IMR-90 (cell line): Measurements from ENCODE around the gene HCFC1. TPM values are rescaled to one million over a fixed set of nuclear protein-coding genes. Genes with fewer than 3 reads are reported as not detected.

Source experiments
- ATAC-seq: fragments of 200-7000 bp; cut with Tn5 transposase; 2 replicates; pipeline ENCODE4 v1.9.1; 2020; ENCODE audit warnings: low read depth, mild to moderate bottlenecking, moderate library complexity
- BruUV-seq: library from RNA; stranded (reverse); fragments of 400-500 nt; replicated peaks from 2 replicates; lab custom pipeline; 2021; lab: Mats Ljungman, UMichigan
- CTCF ChIA-PET: fragments of 300-600 bp; formaldehyde crosslinking; extraction: SDS; loops from one replicate; lab custom pipeline; 2021; ENCODE audit warnings: antibody characterized with exemption; lab: Yijun Ruan, JAX
- POLR2A ChIA-PET: fragments of 300-600 bp; sonication (Branson Sonifier 250); formaldehyde crosslinking; loops from one replicate; lab custom pipeline; 2022; ENCODE audit warnings: antibody characterized with exemption; ENCODE audit not compliant: unreplicated experiment; lab: Charles Lee
- DNase-seq: peaks from one replicate; pipeline ENCODE4 v3.0.0; 2013
- H2AFZ ChIP-seq: replicated peaks from 2 replicates; pipeline ENCODE3; 2013; ENCODE audit warnings: low read length, mild to moderate bottlenecking; ENCODE audit not compliant: poor library complexity
- H2AK5ac ChIP-seq: 2 replicates; pipeline ENCODE4 v1.6.1; 2013; ENCODE audit warnings: low read depth, low read length, inconsistent platforms
- H2AK9ac ChIP-seq: replicated peaks from 2 replicates; pipeline ENCODE3; 2013; ENCODE audit warnings: mild to moderate bottlenecking, low read depth, low read length, moderate library complexity; ENCODE audit not compliant: poor library complexity
- H2BK120ac ChIP-seq: 2 replicates; pipeline ENCODE4 v1.6.1; 2013; ENCODE audit warnings: low read depth, low read length, inconsistent platforms
- H2BK15ac ChIP-seq: 3 replicates; pipeline ENCODE4 v1.6.1; 2013; ENCODE audit warnings: low read depth, low read length, inconsistent platforms
- H2BK20ac ChIP-seq: 2 replicates; pipeline ENCODE4 v1.6.1; 2013; ENCODE audit warnings: low read depth, mild to moderate bottlenecking, inconsistent platforms, low read length, moderate library complexity
- H2BK5ac ChIP-seq: 2 replicates; pipeline ENCODE4 v1.6.1; 2013; ENCODE audit warnings: mild to moderate bottlenecking, low read depth, low read length, inconsistent platforms; ENCODE audit not compliant: poor library complexity, severe bottlenecking
- H3K14ac ChIP-seq: replicated peaks from 2 replicates; pipeline ENCODE4 v1.6.1; 2013; ENCODE audit warnings: low read depth, low read length, inconsistent platforms
- H3K18ac ChIP-seq: 2 replicates; pipeline ENCODE4 v1.6.1; 2013; ENCODE audit warnings: low read depth, low read length, control low read depth
- H3K23ac ChIP-seq: 2 replicates; pipeline ENCODE4 v1.6.1; 2013; ENCODE audit warnings: low read depth, low read length, inconsistent platforms
- H3K27ac ChIP-seq: 2 replicates; pipeline ENCODE4 v1.5.1; 2013; ENCODE audit warnings: mild to moderate bottlenecking, control low read depth, low read length; ENCODE audit not compliant: insufficient read depth
- H3K27me3 ChIP-seq: 2 replicates; pipeline ENCODE4 v1.6.1; 2013; ENCODE audit warnings: low read length; ENCODE audit not compliant: control insufficient read depth, insufficient read depth
- H3K36me3 ChIP-seq: 2 replicates; pipeline ENCODE4 v1.6.1; 2013; ENCODE audit warnings: low read length, mixed read lengths; ENCODE audit not compliant: control insufficient read depth, insufficient read depth
- H3K4ac ChIP-seq: 2 replicates; pipeline ENCODE4 v1.6.1; 2013; ENCODE audit warnings: low read depth, low read length, inconsistent platforms
- H3K4me1 ChIP-seq: 2 replicates; pipeline ENCODE4 v1.6.1; 2013; ENCODE audit warnings: low read length, mixed read lengths; ENCODE audit not compliant: control insufficient read depth, insufficient read depth
- H3K4me2 ChIP-seq: 2 replicates; pipeline ENCODE4 v1.6.1; 2013; ENCODE audit warnings: low read depth, mild to moderate bottlenecking, control low read depth, low read length, moderate library complexity
- H3K4me3 ChIP-seq: 2 replicates; pipeline ENCODE4 v1.5.1; 2013; ENCODE audit warnings: low read depth, mild to moderate bottlenecking, control low read depth, low read length, moderate library complexity; ENCODE audit not compliant: insufficient read depth
- H3K56ac ChIP-seq: 2 replicates; pipeline ENCODE4 v1.6.1; 2013; ENCODE audit warnings: low read length, inconsistent platforms; ENCODE audit not compliant: insufficient read depth; ENCODE audit errors: extremely low read depth
- H3K79me1 ChIP-seq, 2 experiments: 2 replicates each; pipeline ENCODE4 v1.6.1; 2013; ENCODE audit warnings: low read length in 2 of 2, inconsistent platforms in 1 of 2, low read depth in 1 of 2
- H3K9ac ChIP-seq: 2 replicates; pipeline ENCODE4 v1.6.1; 2013; ENCODE audit warnings: low read depth, low read length, control low read depth
- H3K9me1 ChIP-seq: 2 replicates; pipeline ENCODE4 v1.6.1; 2013; ENCODE audit warnings: low read length, inconsistent platforms; ENCODE audit not compliant: insufficient read depth
- H3K9me3 ChIP-seq: 2 replicates; pipeline ENCODE4 v1.6.1; 2013; ENCODE audit warnings: low read length; ENCODE audit not compliant: control insufficient read depth, insufficient read depth
- H4K20me1 ChIP-seq: 2 replicates; pipeline ENCODE4 v1.6.1; 2013; ENCODE audit warnings: low read length, inconsistent platforms; ENCODE audit not compliant: insufficient read depth
- H4K5ac ChIP-seq: 2 replicates; pipeline ENCODE4 v1.6.1; 2013; ENCODE audit warnings: mild to moderate bottlenecking, low read depth, low read length, control low read depth
- H4K8ac ChIP-seq, 2 experiments: 2 replicates each; pipeline ENCODE4 v1.6.1; 2013; ENCODE audit warnings: low read depth in 2 of 2, low read length in 2 of 2, control low read depth in 1 of 2, inconsistent platforms in 1 of 2
- H4K91ac ChIP-seq: 2 replicates; pipeline ENCODE4 v1.6.1; 2013; ENCODE audit warnings: low read depth, low read length, inconsistent platforms; ENCODE audit not compliant: insufficient read depth
- BHLHE40 ChIP-seq: fragments of 150-350 bp; IDR thresholded peaks from 2 replicates; pipeline ENCODE4 v1.6.1; 2016; ENCODE audit warnings: mild to moderate bottlenecking, low read depth, low read length
- ELK1 ChIP-seq: fragments of 150-350 bp; IDR thresholded peaks from 2 replicates; pipeline ENCODE4 v1.6.1; 2016; ENCODE audit warnings: low read depth, mild to moderate bottlenecking, low read length, moderate library complexity, borderline replicate concordance
- FOS ChIP-seq: fragments of 150-350 bp; IDR thresholded peaks from 2 replicates; pipeline ENCODE4 v1.6.1; 2016; ENCODE audit warnings: low read depth, low read length
- MAFK ChIP-seq: IDR thresholded peaks from 2 replicates; pipeline ENCODE4 v1.6.1; 2012; ENCODE audit warnings: low read depth, low read length, improper control_type of control experiment
- MAZ ChIP-seq: IDR thresholded peaks from 2 replicates; pipeline ENCODE4 v1.6.1; 2012; ENCODE audit warnings: low read depth, mild to moderate bottlenecking, low read length, improper control_type of control experiment, moderate library complexity, borderline replicate concordance
- MXI1 ChIP-seq: IDR thresholded peaks from 2 replicates; pipeline ENCODE4 v1.6.1; 2012; ENCODE audit warnings: low read depth, mild to moderate bottlenecking, low read length, moderate library complexity, borderline replicate concordance
- NFE2L2 ChIP-seq: fragments of 150-350 bp; IDR thresholded peaks from 2 replicates; pipeline ENCODE4 v1.6.1; 2016; ENCODE audit warnings: low read depth, mild to moderate bottlenecking, low read length
- POLR2A ChIP-seq: IDR thresholded peaks from 2 replicates; pipeline ENCODE4 v1.6.1; 2012; ENCODE audit warnings: mild to moderate bottlenecking, low read depth, low read length
- RAD21 ChIP-seq: IDR thresholded peaks from 2 replicates; pipeline ENCODE4 v1.6.1; 2012; ENCODE audit warnings: low read length, improper control_type of control experiment
- RCOR1 ChIP-seq: IDR thresholded peaks from 2 replicates; pipeline ENCODE4 v1.6.1; 2012; ENCODE audit warnings: mild to moderate bottlenecking, low read length, improper control_type of control experiment; ENCODE audit not compliant: insufficient replicate concordance
- RFX5 ChIP-seq: IDR thresholded peaks from 2 replicates; pipeline ENCODE4 v1.8.0; 2012; ENCODE audit warnings: low read depth, mild to moderate bottlenecking, low read length, moderate library complexity
- SMC3 ChIP-seq: fragments of 150-350 bp; IDR thresholded peaks from 2 replicates; pipeline ENCODE4 v1.6.1; 2016; ENCODE audit warnings: low read depth, mild to moderate bottlenecking, antibody characterized with exemption, low read length, moderate library complexity
- USF2 ChIP-seq: fragments of 150-350 bp; IDR thresholded peaks from 2 replicates; pipeline ENCODE4 v1.6.1; 2017; ENCODE audit warnings: mild to moderate bottlenecking, antibody characterized with exemption, low read length, low read depth
- WGBS, 2 experiments: methylation state at CpG; one replicate each; pipeline versions ENCODE4 v1.1.5 to v1.1.7; 2013; ENCODE audit warnings: missing lambda C conversion rate in 2 of 2; ENCODE audit not compliant: insufficient read length in 1 of 2; ENCODE audit errors: extremely low coverage in 2 of 2; 5-methylcytosine and 5-hydroxymethylcytosine counted together
- dilution Hi-C: fragments of 300-500 bp; cut with HindIII; formaldehyde crosslinking; loops from one replicate; pipeline ENCODE4 v1.14.3; 2018; ENCODE audit warnings: low sequenced_read_pairs; ENCODE audit not compliant: unreplicated experiment
- in situ Hi-C: fragments of 300-500 bp; cut with MboI; formaldehyde crosslinking; loops from 3 replicates; pipeline ENCODE4 v1.14.3; 2019; ENCODE audit warnings: low sequenced_read_pairs, inconsistent platforms, mixed read lengths
- intact Hi-C: fragments of 100-400 bp; cut with micrococcal nuclease; formaldehyde crosslinking; loops from 2 replicates; pipeline ENCODE4 v1.10.0; 2022
- polyA plus RNA-seq, 3 experiments: library from polyadenylated mRNA; depleted of rRNA; stranded (reverse); fragments of >200 nt; gene quantifications; 2 replicates each; pipeline ENCODE4 v1.2.3, GENCODE V29; 2012; ENCODE audit warnings: low replicate concordance in 1 of 3
- total RNA-seq: library from RNA; depleted of rRNA; stranded (reverse); fragments of >200 nt; gene quantifications from 2 replicates; pipeline ENCODE4 v1.2.3, GENCODE V29; 2012

Gene HCFC1
- total and polyA plus RNA-seq, 2 of the 4 experiments (the other 2 are of a cell fraction): 3.2 to 17.6 TPM

GRCh38 chrX:153925739-153926551 lies 45.7 kb downstream of the HCFC1 start, which contains the start of gene ARHGAP4 (continued):
- TF ChIP-seq ELK1: no peak

GRCh38 chrX:153925387-153925738 lies 46.3 kb downstream of the HCFC1 start:
- peaks cover 3% of the 10 kb centered on the region; the same call in 1 of the 2 replicates for H3K27me3 ChIP-seq
- H2BK15ac ChIP-seq: no peak overlapping the region
- dilution Hi-C loops (no loop called here), in situ Hi-C loops (no loop called here), intact Hi-C loops (loop anchor here (5.0 kb wide), 1 partner anchor 133 kb away; the partner anchor contains the start of genes IDH3G and SSR4)
- no peak overlapping the region for H2AFZ ChIP-seq
- H2BK20ac ChIP-seq: no peak overlapping the region
- H3K27ac ChIP-seq: no peak overlapping the region
- H3K4me3 ChIP-seq: no peak overlapping the region
- no peaks in the 10 kb centered on the region for H3K9me3 ChIP-seq
- H3K4me2 ChIP-seq: no peak overlapping the region
- H4K8ac ChIP-seq: no peak overlapping the region
- 86% methylated on average over 1 of the region's 4 CpGs; no CpG with 5 or more reads in 1 of the 2 experiments for WGBS, 2 experiments
- peaks cover 0 to 7% of the 10 kb centered on the region in 2 experiments; a peak in 2 of 4 replicates for H3K79me1 ChIP-seq
- H2AK9ac ChIP-seq: no peak overlapping the region
- no peak overlapping the region for H3K14ac ChIP-seq
- BruUV-seq: no TSS peak
- ChIA-PET POLR2A (no interaction called here), CTCF (no interaction called here)
- H3K4me1 ChIP-seq: peaks cover 2% of the 10 kb centered on the region
- no peaks in the 10 kb centered on the region; the same call in 1 of the 2 replicates for H3K9me1 ChIP-seq
- H4K20me1 ChIP-seq: no peaks in the 10 kb centered on the region; the same call in none of the 2 replicates
- H3K56ac ChIP-seq: no peak overlapping the region
- H2AK5ac ChIP-seq: no peak overlapping the region
- ATAC-seq (no peak), DNase-seq (no peak)
- no peak overlapping the region for H2BK5ac ChIP-seq
- no peak overlapping the region for H2BK120ac ChIP-seq
- H4K5ac ChIP-seq: no peak overlapping the region
- H3K23ac ChIP-seq: no peak overlapping the region
- no peak overlapping the region for H3K18ac ChIP-seq
- H4K91ac ChIP-seq: no peak overlapping the region
- H3K9ac ChIP-seq: no peak overlapping the region
- H3K36me3 ChIP-seq: peaks cover 6% of the 10 kb centered on the region; the same call in 1 of the 2 replicates
- H3K4ac ChIP-seq: no peak overlapping the region
- TF ChIP-seq USF2 (no peak), RAD21 (no peak), NFE2L2 (no peak), FOS (no peak), SMC3 (no peak), ELK1 (no peak), RFX5 (no peak), MXI1 (no peak), MAFK (no peak), POLR2A (no peak), BHLHE40 (no peak), RCOR1 (no peak), MAZ (no peak)
